Stromal cell of bone marrow (primary cell): ENCODE results near the gene ALDH1A3.

Source experiments
- DNase-seq: peaks from one replicate; pipeline ENCODE4 v3.0.0-alpha.2; 2012; ENCODE audit warnings: low read depth

The ALDH1A3 gene

DNA sequence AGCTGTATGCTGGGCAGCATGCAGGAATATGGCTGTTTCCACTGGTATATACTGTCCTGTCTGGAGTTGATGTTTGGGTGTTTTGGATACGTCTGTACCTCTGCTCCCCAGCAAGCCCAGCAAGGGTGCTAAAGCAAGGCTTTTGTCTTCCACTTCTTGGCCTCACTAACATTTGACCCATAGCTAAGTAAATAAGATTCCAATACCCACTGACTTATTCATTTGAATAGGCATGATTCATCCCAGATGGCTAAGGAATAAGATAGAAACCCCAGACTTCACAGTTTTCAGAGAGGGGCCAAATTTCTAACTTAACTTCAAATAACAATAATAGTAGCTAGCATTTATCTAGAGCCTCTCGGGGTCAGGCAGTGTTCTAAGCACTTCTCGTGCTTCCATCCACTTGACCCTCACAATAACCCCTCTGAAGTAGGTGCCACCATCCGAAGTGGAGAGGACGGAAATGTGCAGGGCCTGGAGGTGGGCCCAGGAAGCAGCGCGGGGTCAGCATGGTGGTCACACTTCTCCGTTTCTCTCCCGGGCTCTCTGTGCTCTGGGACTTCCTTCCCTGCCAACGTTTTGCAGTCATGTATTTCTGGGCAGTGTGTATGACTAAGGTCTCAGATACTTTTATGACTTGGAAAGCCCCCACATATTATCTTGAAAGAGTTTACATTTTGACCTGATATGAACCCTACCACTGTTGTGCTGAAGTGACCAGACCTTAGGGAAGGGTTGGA, 78.9 kb downstream of the ALDH1A3 start:
- peak; percentile 70 for DNase-seq

DNA sequence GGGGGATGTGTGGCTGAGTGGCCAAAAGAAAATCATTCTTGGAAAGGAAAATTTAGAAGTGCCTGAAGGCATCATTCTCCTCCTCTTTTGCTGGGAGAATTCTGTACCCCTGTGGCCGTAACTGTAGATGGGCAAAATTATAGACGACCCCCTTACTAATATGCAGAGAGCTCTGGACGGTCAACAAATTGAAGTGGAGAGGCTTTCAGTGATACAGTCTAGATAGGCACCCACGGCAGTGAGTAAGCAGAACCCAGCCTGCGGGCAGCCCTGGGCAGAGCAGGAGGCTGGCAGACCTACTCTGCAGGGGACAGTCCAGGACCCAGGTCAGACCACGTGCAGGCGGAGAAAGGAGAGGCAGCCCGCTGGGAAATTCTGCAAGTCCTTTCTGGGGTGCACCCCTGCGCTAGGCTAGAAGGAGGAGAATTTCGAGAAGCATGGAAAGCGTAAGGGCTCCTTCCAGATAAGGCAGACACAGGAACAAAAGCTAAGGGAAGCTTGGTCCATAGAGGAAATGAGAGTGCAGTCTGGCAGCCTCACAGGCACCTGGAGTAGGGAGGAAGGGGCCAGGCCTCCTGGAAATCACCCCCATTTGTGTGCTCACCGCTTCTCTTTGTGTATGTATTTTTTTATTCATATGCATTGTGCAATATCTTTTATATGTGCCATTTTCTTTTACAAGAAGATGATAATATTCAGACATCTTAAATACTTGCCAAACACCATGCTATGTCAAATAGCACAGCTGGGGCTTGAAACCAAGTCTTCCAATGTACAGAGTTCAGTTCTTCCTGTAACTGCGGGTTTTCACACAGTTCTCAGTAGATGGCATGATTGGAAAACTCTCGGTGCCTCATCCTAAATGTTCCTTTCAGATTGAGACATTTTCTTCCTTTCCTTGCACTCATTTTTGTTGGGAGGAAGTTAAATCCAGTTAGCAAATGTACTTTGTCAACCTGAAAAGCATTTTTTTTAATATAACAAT, 79.7 kb downstream of the ALDH1A3 start:
- DNase-seq: no peak
